Astrocyte of the spinal cord (primary cell): Measurements from ENCODE around the gene SNX25.

Experiments used
- DNase-seq: peaks from one replicate; pipeline ENCODE4 v3.0.0; 2011; ENCODE audit warnings: low read depth, low spot score
- H3K4me3 ChIP-seq: 2 replicates; pipeline ENCODE4 v1.5.1; 2011; ENCODE audit warnings: low read depth, mild to moderate bottlenecking, low read length, moderate library complexity
- CTCF ChIP-seq: IDR thresholded peaks from 2 replicates; pipeline ENCODE4 v1.5.1; 2012; ENCODE audit warnings: low read depth, mild to moderate bottlenecking, low read length, inconsistent platforms
- in situ Hi-C: cut with HindIII; loops from 2 replicates; pipeline ENCODE4 v1.10.0; 2017; ENCODE audit warnings: low sequenced_read_pairs

Gene SNX25

GRCh38 chr4:185183622-185184281 lies 25.6 kb upstream of the SNX25 start:
- H3K4me3 ChIP-seq: no peak overlapping the region
- DNase-seq: peak; percentile 91
- peak; percentile 83 for TF ChIP-seq CTCF
- in situ Hi-C loops: no loop called here

- no peak overlapping the region for H3K4me3 ChIP-seq
Measured at GRCh38 chr4:185186769-185187168, 22.6 kb upstream of the SNX25 start.

GRCh38 chr4:185189606-185190305 lies 19.6 kb upstream of the SNX25 start:
- in situ Hi-C loops: no loop called here
- DNase-seq: no peak
- TF ChIP-seq CTCF: no peak
- H3K4me3 ChIP-seq: no peak overlapping the region

More at GRCh38 chr4:185186769-185187168, 22.6 kb upstream of the SNX25 start:
- no peak for TF ChIP-seq CTCF
- DNase-seq: no peak
- in situ Hi-C loops: no loop called here

- no peak overlapping the region for H3K4me3 ChIP-seq
- TF ChIP-seq CTCF: no peak
- no peak for DNase-seq
- in situ Hi-C loops: no loop called here
Measured at GRCh38 chr4:185190306-185190856, 19.0 kb upstream of the SNX25 start.

- no peak for DNase-seq
- in situ Hi-C loops: no loop called here
- no peak overlapping the region for H3K4me3 ChIP-seq
- no peak for TF ChIP-seq CTCF
Measured at GRCh38 chr4:185192059-185192458, 17.3 kb upstream of the SNX25 start.

- no peak overlapping the region for H3K4me3 ChIP-seq
- no peak for TF ChIP-seq CTCF
- in situ Hi-C loops: no loop called here
- DNase-seq: no peak
Measured at GRCh38 chr4:185194924-185195888, 14.2 kb upstream of the SNX25 start.
